Measurements from ENCODE around the gene DNAH3.

GRCh38 chr16:21183995-21184394 is 33.3 kb upstream of the DNAH3 start:
- TF ChIP-seq POLR2A (IDR thresholded peaks at IDR 0.05; ENCODE audit: low read depth, low read length) (no peak), TAF1 (IDR thresholded peaks at IDR 0.05; ENCODE audit: borderline replicate concordance, low read depth, low read length) (no peak)
